22Rv1 (cell line): ENCODE results near the gene CCDC90B.

Source experiments
- ZFX ChIP-seq: fragments of 450-650 bp; IDR thresholded peaks from 2 replicates; pipeline ENCODE4 v1.6.1; 2017; ENCODE audit warnings: antibody characterized with exemption, borderline replicate concordance
- TF ChIP-seq, protein P1 (sequence below): fragments of 450-650 bp; IDR thresholded peaks from 2 replicates; pipeline ENCODE4 v1.5.1; 2017; ENCODE audit warnings: mild to moderate bottlenecking

DNA sequence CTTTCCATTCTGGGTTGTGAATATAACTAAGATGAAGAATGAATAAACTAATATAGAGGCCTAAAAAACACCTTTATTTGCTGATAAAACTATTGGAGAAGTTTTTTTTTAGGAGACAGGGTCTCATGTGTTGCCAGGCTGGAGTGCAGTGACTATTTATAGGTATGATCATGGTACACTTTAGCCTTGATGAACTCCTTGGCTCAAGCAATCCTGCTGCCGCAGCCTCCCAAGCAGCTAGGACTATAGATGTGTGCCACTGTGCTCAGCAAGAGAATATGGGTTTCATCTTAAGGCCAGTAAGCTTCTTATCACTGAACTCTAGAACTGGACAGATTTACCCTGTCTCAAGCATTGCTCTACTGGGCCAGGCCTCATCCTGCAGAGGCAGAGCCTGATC lies 26.6 kb downstream of the CCDC90B start:
- TF ChIP-seq, protein P1, sequence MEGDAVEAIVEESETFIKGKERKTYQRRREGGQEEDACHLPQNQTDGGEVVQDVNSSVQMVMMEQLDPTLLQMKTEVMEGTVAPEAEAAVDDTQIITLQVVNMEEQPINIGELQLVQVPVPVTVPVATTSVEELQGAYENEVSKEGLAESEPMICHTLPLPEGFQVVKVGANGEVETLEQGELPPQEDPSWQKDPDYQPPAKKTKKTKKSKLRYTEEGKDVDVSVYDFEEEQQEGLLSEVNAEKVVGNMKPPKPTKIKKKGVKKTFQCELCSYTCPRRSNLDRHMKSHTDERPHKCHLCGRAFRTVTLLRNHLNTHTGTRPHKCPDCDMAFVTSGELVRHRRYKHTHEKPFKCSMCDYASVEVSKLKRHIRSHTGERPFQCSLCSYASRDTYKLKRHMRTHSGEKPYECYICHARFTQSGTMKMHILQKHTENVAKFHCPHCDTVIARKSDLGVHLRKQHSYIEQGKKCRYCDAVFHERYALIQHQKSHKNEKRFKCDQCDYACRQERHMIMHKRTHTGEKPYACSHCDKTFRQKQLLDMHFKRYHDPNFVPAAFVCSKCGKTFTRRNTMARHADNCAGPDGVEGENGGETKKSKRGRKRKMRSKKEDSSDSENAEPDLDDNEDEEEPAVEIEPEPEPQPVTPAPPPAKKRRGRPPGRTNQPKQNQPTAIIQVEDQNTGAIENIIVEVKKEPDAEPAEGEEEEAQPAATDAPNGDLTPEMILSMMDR = no peak
- no peak for TF ChIP-seq ZFX
